HEK293T (cell line): ENCODE data around the gene SLC35B4.

Experiments
- ARNT ChIP-seq: fragments of 450-650 bp; IDR thresholded peaks from 2 replicates; pipeline ENCODE4 v1.6.1; 2017; ENCODE audit warnings: mild to moderate bottlenecking
- BHLHE40 ChIP-seq: fragments of 450-650 bp; IDR thresholded peaks from 2 replicates; pipeline ENCODE4 v1.6.1; 2016; ENCODE audit warnings: mild to moderate bottlenecking, moderate library complexity, borderline replicate concordance
- ELF4 ChIP-seq: fragments of 450-650 bp; IDR thresholded peaks from 2 replicates; pipeline ENCODE4 v1.6.1; 2017; ENCODE audit warnings: antibody characterized with exemption
- FOXA1 ChIP-seq: fragments of 450-650 bp; IDR thresholded peaks from 2 replicates; pipeline ENCODE4 v1.6.1; 2016; ENCODE audit warnings: mild to moderate bottlenecking
- FOXK2 ChIP-seq: fragments of 450-650 bp; IDR thresholded peaks from 2 replicates; pipeline ENCODE4 v1.6.1; 2016; ENCODE audit warnings: mild to moderate bottlenecking
- PKNOX1 ChIP-seq: fragments of 450-650 bp; IDR thresholded peaks from 2 replicates; pipeline ENCODE4 v1.6.1; 2016
- SP1 ChIP-seq: fragments of 450-650 bp; IDR thresholded peaks from 2 replicates; pipeline ENCODE4 v1.6.1; 2017
- SUZ12 ChIP-seq: fragments of 450-650 bp; IDR thresholded peaks from 2 replicates; pipeline ENCODE4 v1.6.1; 2016; ENCODE audit warnings: mild to moderate bottlenecking
- ZNF384 ChIP-seq: fragments of 450-650 bp; IDR thresholded peaks from 2 replicates; pipeline ENCODE4 v1.6.1; 2016

GRCh38 chr7:134324107-134324506, 7.4 kb upstream of the SLC35B4 start:
- no peak for TF ChIP-seq ELF4
- no peak for TF ChIP-seq BHLHE40
- no peak for TF ChIP-seq ARNT
- TF ChIP-seq FOXK2 = no peak
- no peak for TF ChIP-seq SUZ12
- TF ChIP-seq FOXA1 = no peak
- TF ChIP-seq PKNOX1 = no peak
- TF ChIP-seq ZNF384 = no peak
- no peak for TF ChIP-seq SP1
